Measurements from ENCODE around the gene PMIS2. TPM values are rescaled to one million over a fixed set of nuclear protein-coding genes. Genes with fewer than 3 reads are reported as not detected.
"Not testable (repeated sequence)": the region's sequence is repeated elsewhere in the genome, so short reads cannot be mapped to it uniquely, and the experiment has no call there.

Gene PMIS2
- total RNA-seq, 1 donor from 2014 or later, result not detected

DNA sequence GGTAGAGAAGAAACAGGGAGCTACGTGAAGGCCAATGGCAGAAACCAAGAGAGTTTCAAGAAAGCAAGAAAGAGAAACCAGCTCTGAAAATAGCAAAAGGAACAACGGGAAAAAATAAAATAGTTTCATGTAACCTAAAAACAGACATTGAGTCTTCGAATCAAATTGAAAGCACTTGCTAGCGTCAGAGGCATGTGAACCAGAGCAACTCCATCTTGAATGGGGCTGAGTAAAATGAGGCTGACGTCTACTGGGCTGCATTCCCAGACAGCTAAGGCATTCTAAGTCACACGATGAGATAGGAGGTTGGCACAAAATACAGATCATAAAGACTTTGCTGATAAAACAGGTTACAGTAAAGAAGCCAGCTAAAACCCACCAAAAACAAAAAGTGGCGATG, 7.3 kb upstream of the PMIS2 start:
- no peak overlapping the region for H3K27ac Mint-ChIP-seq
- H3K4me3 Mint-ChIP-seq (ENCODE audit: low read depth), result no peak overlapping the region
- DNase-seq (ENCODE audit: low spot score, unreplicated experiment), result no peak
- TF ChIP-seq, protein P1, sequence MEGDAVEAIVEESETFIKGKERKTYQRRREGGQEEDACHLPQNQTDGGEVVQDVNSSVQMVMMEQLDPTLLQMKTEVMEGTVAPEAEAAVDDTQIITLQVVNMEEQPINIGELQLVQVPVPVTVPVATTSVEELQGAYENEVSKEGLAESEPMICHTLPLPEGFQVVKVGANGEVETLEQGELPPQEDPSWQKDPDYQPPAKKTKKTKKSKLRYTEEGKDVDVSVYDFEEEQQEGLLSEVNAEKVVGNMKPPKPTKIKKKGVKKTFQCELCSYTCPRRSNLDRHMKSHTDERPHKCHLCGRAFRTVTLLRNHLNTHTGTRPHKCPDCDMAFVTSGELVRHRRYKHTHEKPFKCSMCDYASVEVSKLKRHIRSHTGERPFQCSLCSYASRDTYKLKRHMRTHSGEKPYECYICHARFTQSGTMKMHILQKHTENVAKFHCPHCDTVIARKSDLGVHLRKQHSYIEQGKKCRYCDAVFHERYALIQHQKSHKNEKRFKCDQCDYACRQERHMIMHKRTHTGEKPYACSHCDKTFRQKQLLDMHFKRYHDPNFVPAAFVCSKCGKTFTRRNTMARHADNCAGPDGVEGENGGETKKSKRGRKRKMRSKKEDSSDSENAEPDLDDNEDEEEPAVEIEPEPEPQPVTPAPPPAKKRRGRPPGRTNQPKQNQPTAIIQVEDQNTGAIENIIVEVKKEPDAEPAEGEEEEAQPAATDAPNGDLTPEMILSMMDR (IDR thresholded peaks at IDR 0.05; ENCODE audit: unreplicated experiment), result no peak
- H3K9me3 Mint-ChIP-seq (ENCODE audit: low read depth), result peaks cover 17% of the 10 kb centered on the region
- H3K36me3 Mint-ChIP-seq (ENCODE audit: insufficient read depth), result no peaks in the 10 kb centered on the region
- peaks cover 12% of the 10 kb centered on the region for H3K27me3 Mint-ChIP-seq
- H3K4me1 Mint-ChIP-seq (ENCODE audit: low read depth), result no peaks in the 10 kb centered on the region

DNA sequence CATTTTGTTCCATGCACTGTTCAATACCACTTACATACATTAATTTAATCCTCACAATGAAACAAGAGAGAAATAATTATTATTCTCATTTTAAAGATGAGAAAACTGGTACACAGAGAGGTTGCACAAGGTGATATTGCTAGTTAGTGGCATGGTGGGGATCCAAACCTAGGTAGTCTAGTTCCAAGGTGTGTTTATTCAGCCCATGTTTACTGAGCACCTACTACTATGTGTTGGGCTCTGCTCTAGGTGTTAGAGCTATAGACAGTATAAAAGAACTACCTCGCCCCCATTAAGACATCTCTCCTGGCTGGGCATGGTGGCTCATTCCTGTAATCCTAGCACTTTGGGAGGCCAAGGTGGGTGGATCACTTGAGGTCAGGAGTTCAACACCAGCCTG, 3.2 kb upstream of the PMIS2 start:
- H3K27ac Mint-ChIP-seq, result no peak overlapping the region
- H3K9me3 Mint-ChIP-seq (ENCODE audit: low read depth), result no peaks in the 10 kb centered on the region
- no peaks in the 10 kb centered on the region for H3K36me3 Mint-ChIP-seq (ENCODE audit: insufficient read depth)
- peaks cover 36% of the 10 kb centered on the region for H3K27me3 Mint-ChIP-seq
- TF ChIP-seq, protein P1 (IDR thresholded peaks at IDR 0.05; ENCODE audit: unreplicated experiment), result no peak
- no peak for DNase-seq (ENCODE audit: low spot score, unreplicated experiment)
- H3K4me1 Mint-ChIP-seq (ENCODE audit: low read depth), result no peaks in the 10 kb centered on the region
- H3K4me3 Mint-ChIP-seq (ENCODE audit: low read depth), result no peak overlapping the region

DNA sequence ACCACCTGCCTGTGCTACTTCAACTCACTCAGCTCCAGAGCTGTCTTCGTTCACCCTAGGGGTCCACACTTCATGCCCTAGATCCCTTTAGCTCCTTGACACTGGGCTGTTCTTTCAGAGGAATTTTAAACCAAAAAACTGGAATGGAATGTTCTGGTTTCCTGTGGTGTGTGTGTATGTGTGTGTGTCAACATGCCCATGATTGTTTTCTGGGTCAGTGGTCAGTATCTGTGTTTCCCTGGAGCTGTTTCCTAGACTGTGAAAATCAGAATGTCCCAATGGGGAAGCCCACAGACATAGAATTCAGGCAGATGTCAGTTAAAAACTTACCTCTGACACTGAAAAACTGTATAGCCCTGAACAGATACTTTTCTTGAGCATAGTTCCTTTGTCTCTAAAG, 1.3 kb downstream of the PMIS2 start:
- Mint-ChIP-seq H3K4me3 (ENCODE audit: low read depth) (no peak overlapping the region), H3K4me1 (ENCODE audit: low read depth) (peaks cover 1% of the 10 kb centered on the region), H3K27ac (no peak overlapping the region), H3K9me3 (ENCODE audit: low read depth) (no peaks in the 10 kb centered on the region), H3K36me3 (ENCODE audit: insufficient read depth) (no peaks in the 10 kb centered on the region), H3K27me3 (peaks cover 41% of the 10 kb centered on the region)
- TF ChIP-seq, protein P1 (IDR thresholded peaks at IDR 0.05; ENCODE audit: unreplicated experiment), result no peak
- no peak for DNase-seq (ENCODE audit: low spot score, unreplicated experiment)

DNA sequence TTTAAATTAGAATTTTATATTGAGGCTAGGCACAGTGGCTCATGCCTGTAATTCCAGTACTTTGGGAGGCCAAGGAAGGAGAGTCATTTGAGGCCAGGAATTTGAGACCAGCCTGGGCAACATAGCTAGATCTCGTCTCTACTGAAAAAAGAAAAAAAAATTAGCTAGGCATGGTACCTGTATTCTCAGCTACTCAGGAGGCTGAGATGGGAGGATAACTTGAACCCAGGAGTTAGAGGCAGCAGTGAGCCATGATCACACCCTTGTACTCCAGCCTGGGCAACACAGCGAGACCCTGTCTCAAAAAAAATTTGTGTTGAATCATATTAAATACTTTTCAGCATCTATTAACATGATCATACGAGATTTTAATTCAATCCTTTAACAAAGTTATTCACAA, 4.9 kb downstream of the PMIS2 start:
- Mint-ChIP-seq H3K4me1 (ENCODE audit: low read depth) (peaks cover 1% of the 10 kb centered on the region), H3K27ac (no peak overlapping the region), H3K36me3 (ENCODE audit: insufficient read depth) (no peaks in the 10 kb centered on the region), H3K9me3 (ENCODE audit: low read depth) (no peaks in the 10 kb centered on the region), H3K27me3 (peaks cover 22% of the 10 kb centered on the region), H3K4me3 (ENCODE audit: low read depth) (no peak overlapping the region)
- no peak for DNase-seq (ENCODE audit: low spot score, unreplicated experiment)
- TF ChIP-seq, protein P1 (IDR thresholded peaks at IDR 0.05; ENCODE audit: unreplicated experiment), result no peak

DNA sequence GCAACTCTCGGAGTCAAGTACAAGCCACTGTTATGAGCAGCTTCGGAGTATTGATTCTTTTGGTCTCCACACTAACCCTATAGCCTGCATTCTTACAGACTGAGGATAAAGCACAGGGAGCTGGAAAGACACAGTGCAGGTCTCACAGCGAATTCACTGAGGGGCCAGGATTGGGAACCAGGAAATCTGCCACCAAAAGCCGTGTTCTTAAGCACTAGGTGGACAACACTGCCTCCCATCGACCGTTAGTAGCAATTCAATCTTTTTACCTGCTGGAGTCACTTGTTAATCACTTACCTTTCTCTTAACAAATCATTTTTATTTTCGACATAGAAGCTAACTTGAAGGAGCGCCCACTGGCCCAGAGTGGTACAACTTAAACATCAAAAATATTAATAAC, 6.3 kb downstream of the PMIS2 start:
- H3K9me3 Mint-ChIP-seq (ENCODE audit: low read depth), result peaks cover 3% of the 10 kb centered on the region
- no peaks in the 10 kb centered on the region for H3K36me3 Mint-ChIP-seq (ENCODE audit: insufficient read depth)
- no peak overlapping the region for H3K27ac Mint-ChIP-seq
- peaks cover 1% of the 10 kb centered on the region for H3K4me1 Mint-ChIP-seq (ENCODE audit: low read depth)
- DNase-seq (ENCODE audit: low spot score, unreplicated experiment), result no peak
- TF ChIP-seq, protein P1 (IDR thresholded peaks at IDR 0.05; ENCODE audit: unreplicated experiment), result peak; percentile 62
- no peak overlapping the region for H3K4me3 Mint-ChIP-seq (ENCODE audit: low read depth)
- H3K27me3 Mint-ChIP-seq, result peaks cover 25% of the 10 kb centered on the region

DNA sequence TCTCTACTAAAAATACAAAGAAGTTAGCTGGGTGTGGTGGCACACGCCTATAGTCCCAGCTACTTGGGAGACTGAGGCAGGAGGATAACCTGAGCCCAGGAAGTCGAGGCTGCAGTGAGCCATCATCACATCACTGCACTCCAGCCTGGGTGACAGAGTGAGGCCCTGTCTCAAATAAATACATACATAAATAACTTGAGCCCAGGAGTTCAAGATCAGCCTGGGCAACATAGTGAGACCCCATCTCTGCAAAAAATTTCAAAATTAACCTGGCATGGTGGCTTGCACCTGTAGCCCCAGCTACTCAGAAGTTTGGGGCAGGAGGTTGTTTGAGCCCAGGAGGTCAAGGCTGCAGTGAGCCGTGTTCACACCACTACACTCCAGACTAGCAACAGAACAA, 9.1 kb downstream of the PMIS2 start:
- DNase-seq (ENCODE audit: low spot score, unreplicated experiment); H3K4me3 Mint-ChIP-seq (ENCODE audit: low read depth); H3K36me3 Mint-ChIP-seq (ENCODE audit: insufficient read depth); H3K9me3 Mint-ChIP-seq (ENCODE audit: low read depth); H3K27ac Mint-ChIP-seq; H3K4me1 Mint-ChIP-seq (ENCODE audit: low read depth): not testable (repeated sequence)
- H3K27me3 Mint-ChIP-seq, result peaks cover 19% of the 10 kb centered on the region

All from progenitor cell of endocrine pancreas (in vitro differentiated cells).